NCI-H1930 (cell line): ENCODE measurements around the gene SLC4A5.

Source experiments
- DNase-seq, 2 experiments: peaks; one replicate each; lab custom pipeline; 2025; lab: John Stamatoyannopoulos, UW

Gene SLC4A5

GRCh38 chr2:74343316-74343715 is at the start of gene SLC4A5:
Gene SLC4A5, minus strand, starts transcription at chr2:74343416. Its CDS starts 28,393 bp downstream, at chr2:74315023.
- no peak for DNase-seq

- no peak for DNase-seq
Measured at GRCh38 chr2:74392449-74392743, 49.2 kb upstream of the SLC4A5 start.

- peak; percentile 82 to 95 for DNase-seq
Measured at GRCh38 chr2:74391580-74392448, 48.6 kb upstream of the SLC4A5 start.

GRCh38 chr2:74391209-74391579 is 48.0 kb upstream of the SLC4A5 start:
- DNase-seq, result no peak

GRCh38 chr2:74390606-74391005 is 47.4 kb upstream of the SLC4A5 start:
- no peak for DNase-seq

GRCh38 chr2:74387346-74387745 is 44.1 kb upstream of the SLC4A5 start:
- no peak for DNase-seq

GRCh38 chr2:74385396-74385795 is 42.2 kb upstream of the SLC4A5 start:
- no peak for DNase-seq

- DNase-seq, result no peak
Measured at GRCh38 chr2:74384051-74384450, 40.8 kb upstream of the SLC4A5 start.

GRCh38 chr2:74383254-74383653 is 40.0 kb upstream of the SLC4A5 start:
- no peak for DNase-seq

- no peak for DNase-seq
Measured at GRCh38 chr2:74381751-74382150, 38.5 kb upstream of the SLC4A5 start.

- DNase-seq, result no peak
Measured at GRCh38 chr2:74379851-74380789, 36.9 kb upstream of the SLC4A5 start, which contains the start of gene DCTN1. Gene DCTN1, minus strand, starts transcription at chr2:74380311. Its CDS starts 274 bp downstream, at chr2:74380037.

- no peak for DNase-seq
Measured at GRCh38 chr2:74378007-74378406, 34.8 kb upstream of the SLC4A5 start.

GRCh38 chr2:74375838-74376237 is 32.6 kb upstream of the SLC4A5 start:
- DNase-seq, result no peak

- DNase-seq, result peak in 1 of 2 experiments; percentile 15
Measured at GRCh38 chr2:74374509-74375205, 31.4 kb upstream of the SLC4A5 start.

- no peak for DNase-seq
Measured at GRCh38 chr2:74373985-74374384, 30.8 kb upstream of the SLC4A5 start.

- no peak for DNase-seq
Measured at GRCh38 chr2:74373221-74373676, 30.0 kb upstream of the SLC4A5 start.

GRCh38 chr2:74372674-74373073 is 29.5 kb upstream of the SLC4A5 start:
- no peak for DNase-seq

- no peak for DNase-seq
Measured at GRCh38 chr2:74371421-74371820, 28.2 kb upstream of the SLC4A5 start.

- DNase-seq, result no peak
Measured at GRCh38 chr2:74369976-74370375, 26.8 kb upstream of the SLC4A5 start.

- no peak for DNase-seq
Measured at GRCh38 chr2:74368499-74368898, 25.3 kb upstream of the SLC4A5 start.

GRCh38 chr2:74367789-74368188 is 24.6 kb upstream of the SLC4A5 start:
- no peak for DNase-seq

GRCh38 chr2:74366036-74366435 is 22.8 kb upstream of the SLC4A5 start:
- no peak for DNase-seq
